Measurements from ENCODE around the gene NFKBIB. TPM values are rescaled to one million over a fixed set of nuclear protein-coding genes. Genes with fewer than 3 reads are reported as not detected.
A peak's percentile ranks its signal among the peaks of the same experiment; 100 is the strongest.
"Not testable (repeated sequence)": the region's sequence is repeated elsewhere in the genome, so short reads cannot be mapped to it uniquely, and the experiment has no call there.

NFKBIB gene
- total and polyA plus RNA-seq, 2 donors, result 12.6 to 23.6 TPM

DNA sequence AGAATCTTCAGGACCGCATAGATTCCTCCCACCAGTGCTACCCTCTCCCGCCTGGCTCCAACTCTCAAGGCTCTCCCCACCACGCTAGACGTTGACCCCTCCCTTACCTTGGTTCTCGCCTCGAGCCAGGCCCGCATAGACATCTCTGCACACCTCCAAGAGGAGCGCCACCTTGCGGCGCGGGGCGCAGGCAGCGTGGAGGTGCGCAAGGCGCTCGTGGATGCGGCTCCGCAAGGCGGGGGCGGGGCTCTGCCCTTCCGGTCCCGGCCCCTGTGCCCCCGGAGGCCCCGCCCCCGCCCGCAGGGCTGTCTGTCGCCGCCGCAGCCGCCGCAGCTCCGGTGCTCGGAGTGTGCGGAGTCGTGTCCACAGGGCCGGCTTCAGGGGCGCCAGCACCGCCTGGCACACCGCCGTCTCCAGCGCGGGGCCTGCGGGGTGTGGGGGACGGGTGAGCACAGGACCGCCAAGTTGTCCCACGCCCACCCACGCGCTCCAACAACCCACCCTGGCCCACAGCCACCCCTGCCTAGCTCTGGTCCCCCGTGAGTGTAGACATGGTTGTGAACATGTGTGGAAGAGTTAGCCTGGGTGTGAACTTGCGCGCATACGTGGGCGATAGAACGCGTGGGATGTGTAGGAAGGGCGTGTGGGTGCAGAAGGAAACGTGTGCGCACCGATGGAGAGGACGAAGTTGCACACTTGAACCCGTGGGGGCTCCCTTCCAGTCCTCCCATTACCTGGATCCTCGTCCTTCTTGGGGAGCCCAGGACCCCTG, 29.7 kb upstream of the NFKBIB start:
- peaks cover 15 to 19% of the 10 kb centered on the region in 2 donors for H3K4me1 ChIP-seq (ENCODE audit: control insufficient read depth in 2 of 2, insufficient read depth in 2 of 2, low read length in 2 of 2)
- H3K9me3 ChIP-seq (ENCODE audit: control insufficient read depth in 2 of 2, insufficient read depth in 1 of 2, low read length in 1 of 2), result no peaks in the 10 kb centered on the region
- no peaks in the 10 kb centered on the region for H3K36me3 ChIP-seq (ENCODE audit: control insufficient read depth in 2 of 2, insufficient read depth in 2 of 2, low read length in 1 of 2)
- peak overlapping the region; percentile 17 to 84 for H3K27ac ChIP-seq (ENCODE audit: low read depth in 1 of 2, low read length in 1 of 2)
- H3K4me3 ChIP-seq (ENCODE audit: low read length in 2 of 2), result peak overlapping the region; percentile 52 to 55
- peak in 8 of 9 donors; percentile 75 to 96 (median 87) for DNase-seq (ENCODE audit: low read depth in 6 of 9, low spot score in 9 of 9)
- peaks cover 0 to 6% of the 10 kb centered on the region in 2 donors for H3K27me3 ChIP-seq (ENCODE audit: control insufficient read depth in 2 of 2, insufficient read depth in 1 of 2, low read length in 1 of 2)
- 21% methylated on average over 62 of the region's 62 CpGs for WGBS

DNA sequence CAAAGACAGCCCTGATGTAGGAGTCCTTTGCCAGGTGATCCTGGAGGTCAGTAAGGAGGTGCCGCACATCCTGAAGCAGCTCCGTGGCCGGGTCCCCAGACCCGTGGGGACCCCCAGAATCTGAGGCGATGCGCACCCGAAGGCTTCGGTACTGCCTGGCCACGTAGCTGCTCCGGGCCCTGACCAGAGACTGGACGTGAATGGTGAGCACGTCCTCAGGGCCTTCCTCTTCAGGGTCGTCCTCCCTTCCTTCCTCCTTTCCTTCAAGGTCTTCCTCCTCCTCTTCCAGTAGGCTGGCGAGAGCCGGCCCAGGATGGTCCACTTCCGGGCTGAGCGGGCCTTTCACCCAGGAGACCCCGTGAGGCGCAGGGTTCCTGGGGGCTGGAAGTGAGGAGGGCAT, 29.2 kb upstream of the NFKBIB start:
- Histone ChIP-seq H3K36me3 (ENCODE audit: control insufficient read depth in 2 of 2, insufficient read depth in 2 of 2, low read length in 1 of 2) (no peaks in the 10 kb centered on the region), H3K27ac (ENCODE audit: low read depth in 1 of 2, low read length in 1 of 2) (no peak overlapping the region), H3K4me1 (ENCODE audit: control insufficient read depth in 2 of 2, insufficient read depth in 2 of 2, low read length in 2 of 2) (peaks cover 15 to 19% of the 10 kb centered on the region in 2 donors), H3K9me3 (ENCODE audit: control insufficient read depth in 2 of 2, insufficient read depth in 1 of 2, low read length in 1 of 2) (no peaks in the 10 kb centered on the region), H3K4me3 (ENCODE audit: low read length in 2 of 2) (peak overlapping the region in 1 of 2 donors; percentile 55), H3K27me3 (ENCODE audit: control insufficient read depth in 2 of 2, insufficient read depth in 1 of 2, low read length in 1 of 2) (peaks cover 0 to 6% of the 10 kb centered on the region in 2 donors)
- 97% methylated on average over 19 of the region's 19 CpGs for WGBS
- DNase-seq (ENCODE audit: low read depth in 6 of 9, low spot score in 9 of 9), result no peak

DNA sequence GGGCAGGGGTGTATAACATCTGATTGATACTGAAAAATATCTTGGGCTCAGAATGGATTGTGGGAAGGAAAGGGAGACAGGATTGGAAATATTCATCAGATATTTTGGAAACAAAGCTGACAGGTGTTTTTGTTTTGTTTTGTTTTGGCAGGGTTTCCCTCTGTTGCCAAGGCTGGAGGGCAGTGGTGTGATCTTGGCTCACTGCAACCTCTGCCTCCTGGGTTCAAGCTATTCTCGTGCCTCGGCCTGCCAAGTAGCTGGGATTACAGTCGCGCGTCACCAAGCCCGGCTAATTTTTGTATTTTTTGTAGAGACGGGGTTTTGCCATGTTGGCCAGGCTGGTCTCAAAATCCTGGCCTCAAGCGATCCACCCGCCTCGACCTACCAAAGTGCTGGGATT, 26.4 kb upstream of the NFKBIB start:
- not testable (repeated sequence) for H3K27ac ChIP-seq (ENCODE audit: low read depth in 1 of 2, low read length in 1 of 2); H3K4me3 ChIP-seq (ENCODE audit: low read length in 2 of 2); H3K36me3 ChIP-seq (ENCODE audit: control insufficient read depth in 2 of 2, insufficient read depth in 2 of 2, low read length in 1 of 2); H3K27me3 ChIP-seq (ENCODE audit: control insufficient read depth in 2 of 2, insufficient read depth in 1 of 2, low read length in 1 of 2); DNase-seq (ENCODE audit: low read depth in 6 of 9, low spot score in 9 of 9); H3K9me3 ChIP-seq (ENCODE audit: control insufficient read depth in 2 of 2, insufficient read depth in 1 of 2, low read length in 1 of 2)
- peaks cover 23 to 27% of the 10 kb centered on the region in 2 donors for H3K4me1 ChIP-seq (ENCODE audit: control insufficient read depth in 2 of 2, insufficient read depth in 2 of 2, low read length in 2 of 2)
- WGBS, result 98% methylated on average over 10 of the region's 10 CpGs

DNA sequence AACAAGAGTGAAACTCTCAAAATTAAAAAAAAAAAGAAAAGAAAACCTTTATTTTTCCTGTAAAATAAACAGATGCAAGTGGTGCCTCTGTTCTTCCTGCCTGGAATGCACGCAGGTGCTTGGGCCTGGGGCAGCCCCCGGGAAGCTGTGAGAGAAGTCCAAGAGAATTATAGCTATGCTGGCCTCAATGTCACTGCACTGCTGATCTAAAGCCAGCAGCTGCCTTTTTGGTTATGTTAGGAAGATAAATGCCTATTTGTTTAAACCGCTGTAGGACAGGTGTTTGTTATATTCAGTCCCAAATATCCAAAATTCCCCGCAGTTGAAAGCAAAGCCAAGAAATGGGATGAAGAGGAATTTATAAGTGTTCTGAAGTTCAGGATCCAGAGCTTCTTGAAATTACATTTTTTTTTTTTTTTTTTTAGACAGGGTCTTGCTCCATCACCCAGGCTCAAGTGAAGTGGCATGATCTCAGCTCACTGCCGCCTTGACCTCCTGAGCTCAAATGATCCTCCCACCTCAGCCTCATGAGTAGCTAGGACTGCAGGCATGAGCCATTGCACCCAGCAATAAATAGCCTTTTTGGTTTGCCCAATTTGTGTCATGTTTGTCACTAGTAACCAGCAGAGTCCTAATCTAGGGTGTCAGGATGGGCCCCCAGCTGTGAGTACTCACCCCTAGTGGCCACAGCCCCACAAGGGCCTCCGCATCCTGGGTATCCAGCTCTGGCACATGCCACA, 23.9 kb upstream of the NFKBIB start:
- Histone ChIP-seq H3K27me3 (ENCODE audit: control insufficient read depth in 2 of 2, insufficient read depth in 1 of 2, low read length in 1 of 2) (no peaks in the 10 kb centered on the region), H3K4me3 (ENCODE audit: low read length in 2 of 2) (no peak overlapping the region), H3K36me3 (ENCODE audit: control insufficient read depth in 2 of 2, insufficient read depth in 2 of 2, low read length in 1 of 2) (peaks cover 0 to 9% of the 10 kb centered on the region in 2 donors), H3K27ac (ENCODE audit: low read depth in 1 of 2, low read length in 1 of 2) (no peak overlapping the region), H3K4me1 (ENCODE audit: control insufficient read depth in 2 of 2, insufficient read depth in 2 of 2, low read length in 2 of 2) (peaks cover 13 to 18% of the 10 kb centered on the region in 2 donors), H3K9me3 (ENCODE audit: control insufficient read depth in 2 of 2, insufficient read depth in 1 of 2, low read length in 1 of 2) (no peaks in the 10 kb centered on the region)
- DNase-seq (ENCODE audit: low read depth in 6 of 9, low spot score in 9 of 9), result no peak
- 96% methylated on average over 6 of the region's 6 CpGs for WGBS

DNA sequence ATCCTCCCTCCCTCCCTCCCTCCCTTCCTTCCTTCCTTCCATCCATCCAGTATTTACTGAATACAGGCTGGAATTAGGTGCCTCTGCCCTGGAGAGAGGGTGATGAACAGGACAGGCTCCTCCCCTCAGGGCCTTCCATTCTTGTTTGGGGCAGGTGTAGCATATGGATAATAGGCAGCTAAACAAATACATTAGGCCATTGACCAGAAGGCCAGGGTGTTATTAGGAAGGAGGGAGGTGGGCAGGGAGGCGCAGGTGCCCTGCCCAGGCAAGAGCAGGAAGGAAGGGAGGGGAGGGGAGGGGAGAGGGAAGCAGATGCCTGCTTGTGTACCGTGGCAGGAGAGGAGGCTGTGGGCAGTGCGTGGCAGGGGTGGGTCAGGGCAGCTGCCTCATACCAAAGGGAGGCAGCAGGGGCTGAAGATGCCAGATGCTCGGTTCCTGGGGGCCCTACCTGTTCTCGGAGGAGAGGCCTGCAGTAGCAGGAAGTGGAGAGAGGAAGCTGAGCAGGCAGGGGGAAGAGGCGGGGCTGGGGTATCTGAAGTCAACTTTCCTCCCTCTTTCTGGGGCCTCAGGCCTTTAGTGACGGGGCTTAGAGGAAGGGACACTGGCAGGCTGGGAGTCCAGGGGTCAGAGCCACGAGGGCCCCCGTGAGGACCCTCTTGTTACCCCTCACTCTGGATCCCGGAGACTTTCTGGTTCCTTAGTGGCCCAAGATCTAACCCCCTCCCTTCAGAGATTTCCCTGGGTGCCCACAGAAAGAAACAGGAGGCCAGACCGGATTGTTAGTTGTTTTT, 21.8 kb upstream of the NFKBIB start, which contains the start of gene RINL:
Gene RINL (minus strand): TSS at position 495 of the 794 bp plus-strand sequence. CDS start 1,533 bp downstream, outside the sequence.
- peak in 7 of 9 donors; percentile 48 to 82 (median 59) for DNase-seq (ENCODE audit: low read depth in 6 of 9, low spot score in 9 of 9)
- WGBS, result 9% methylated on average over 11 of the region's 11 CpGs

DNA sequence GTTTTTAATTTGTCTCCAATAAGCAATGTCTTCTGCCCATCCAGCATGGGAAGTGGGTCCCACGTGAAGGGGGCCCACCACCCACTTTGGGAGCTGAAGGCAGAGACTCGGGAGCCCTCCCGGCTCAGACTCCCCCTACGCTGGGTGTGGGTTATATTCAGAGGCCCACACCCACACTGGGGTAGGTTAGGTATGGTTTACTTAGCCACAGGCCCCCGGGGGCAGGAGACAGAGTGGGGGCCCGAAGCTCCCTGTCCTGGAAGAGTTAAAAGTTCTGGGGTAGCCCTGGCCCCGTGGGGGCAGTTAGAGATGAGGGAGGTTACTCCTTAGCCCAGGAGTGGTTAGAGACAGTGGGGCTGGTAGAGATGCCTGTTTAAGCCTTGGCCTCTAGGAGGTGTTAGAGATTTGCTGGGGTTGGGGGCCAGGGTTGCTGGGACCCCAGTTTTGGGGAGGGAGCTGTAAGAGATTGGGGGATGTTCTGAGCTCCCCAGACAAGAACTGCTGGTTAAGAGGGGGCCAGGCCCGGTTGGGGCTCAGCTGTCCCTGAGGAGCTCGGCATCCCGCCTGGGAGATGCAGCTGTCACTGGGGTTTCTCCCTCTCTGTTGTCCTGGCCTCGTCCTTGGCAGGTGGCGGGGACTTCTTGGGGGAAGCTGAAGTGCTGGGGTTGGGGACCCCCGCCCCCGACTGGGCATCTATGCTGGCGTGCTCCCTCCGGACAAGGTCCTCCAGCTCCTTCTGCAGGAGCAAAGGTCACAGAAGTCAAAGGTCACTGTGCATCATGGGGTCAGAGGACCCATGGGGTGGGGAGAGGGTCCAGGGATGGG, 21.0 kb upstream of the NFKBIB start:
- no peaks in the 10 kb centered on the region for H3K27me3 ChIP-seq (ENCODE audit: control insufficient read depth in 2 of 2, insufficient read depth in 1 of 2, low read length in 1 of 2)
- DNase-seq (ENCODE audit: low read depth in 6 of 9, low spot score in 9 of 9), result no peak
- H3K27ac ChIP-seq (ENCODE audit: low read depth in 1 of 2, low read length in 1 of 2), result peak overlapping the region; percentile 90 to 96
- H3K4me1 ChIP-seq (ENCODE audit: control insufficient read depth in 2 of 2, insufficient read depth in 2 of 2, low read length in 2 of 2), result peaks cover 13 to 18% of the 10 kb centered on the region in 2 donors
- H3K9me3 ChIP-seq (ENCODE audit: control insufficient read depth in 2 of 2, insufficient read depth in 1 of 2, low read length in 1 of 2), result no peaks in the 10 kb centered on the region
- 67% methylated on average over 16 of the region's 16 CpGs for WGBS
- peaks cover 2 to 16% of the 10 kb centered on the region in 2 donors for H3K36me3 ChIP-seq (ENCODE audit: control insufficient read depth in 2 of 2, insufficient read depth in 2 of 2, low read length in 1 of 2)
- peak overlapping the region; percentile 47 to 49 for H3K4me3 ChIP-seq (ENCODE audit: low read length in 2 of 2)

More for the DNA sequence above, 21.8 kb upstream of the NFKBIB start, which contains the start of gene RINL:
- H3K27me3 ChIP-seq (ENCODE audit: control insufficient read depth in 2 of 2, insufficient read depth in 1 of 2, low read length in 1 of 2), result no peaks in the 10 kb centered on the region
- peaks cover 13 to 18% of the 10 kb centered on the region in 2 donors for H3K4me1 ChIP-seq (ENCODE audit: control insufficient read depth in 2 of 2, insufficient read depth in 2 of 2, low read length in 2 of 2)
- no peaks in the 10 kb centered on the region for H3K9me3 ChIP-seq (ENCODE audit: control insufficient read depth in 2 of 2, insufficient read depth in 1 of 2, low read length in 1 of 2)
- H3K36me3 ChIP-seq (ENCODE audit: control insufficient read depth in 2 of 2, insufficient read depth in 2 of 2, low read length in 1 of 2), result peaks cover 0 to 16% of the 10 kb centered on the region in 2 donors
- H3K4me3 ChIP-seq (ENCODE audit: low read length in 2 of 2), result peak within 1 kb of the TSS; percentile 47 to 49
- H3K27ac ChIP-seq (ENCODE audit: low read depth in 1 of 2, low read length in 1 of 2), result peak within 1 kb of the TSS; percentile 90 to 96

- H3K27me3 ChIP-seq (ENCODE audit: control insufficient read depth in 2 of 2, insufficient read depth in 1 of 2, low read length in 1 of 2), result no peaks in the 10 kb centered on the region
- H3K4me3 ChIP-seq (ENCODE audit: low read length in 2 of 2), result no peak overlapping the region
- H3K27ac ChIP-seq (ENCODE audit: low read depth in 1 of 2, low read length in 1 of 2), result peak overlapping the region in 1 of 2 donors; percentile 27
- peaks cover 2 to 16% of the 10 kb centered on the region in 2 donors for H3K36me3 ChIP-seq (ENCODE audit: control insufficient read depth in 2 of 2, insufficient read depth in 2 of 2, low read length in 1 of 2)
- no peaks in the 10 kb centered on the region for H3K9me3 ChIP-seq (ENCODE audit: control insufficient read depth in 2 of 2, insufficient read depth in 1 of 2, low read length in 1 of 2)
- peaks cover 13 to 18% of the 10 kb centered on the region in 2 donors for H3K4me1 ChIP-seq (ENCODE audit: control insufficient read depth in 2 of 2, insufficient read depth in 2 of 2, low read length in 2 of 2)
- DNase-seq (ENCODE audit: low read depth in 6 of 9, low spot score in 9 of 9), result no peak
- 97% methylated on average over 11 of the region's 11 CpGs for WGBS
Measured at GRCh38 chr19:38879400-38879751, 20.4 kb upstream of the NFKBIB start.

Data from thymus (tissue), 11 donors.